Liver (tissue), 9 donors: ENCODE data around the gene IER5. TPM values are rescaled to one million over a fixed set of nuclear protein-coding genes. Genes with fewer than 3 reads are reported as not detected.

ENCODE experiments used
- DNase-seq: peaks from one replicate; pipeline ENCODE4 v3.0.0-alpha.2; 2017; ENCODE audit warnings: low spot score
- H3K27ac ChIP-seq, 2 donors: one replicate each; pipeline ENCODE4 v1.7.0; 2013; ENCODE audit warnings: inconsistent platforms in 2 of 2, low read length in 2 of 2, control low read depth in 1 of 2, low read depth in 1 of 2, mild to moderate bottlenecking in 1 of 2
- H3K27me3 ChIP-seq, 4 donors: one replicate each; pipeline versions ENCODE4 v1.6.1 to v1.7.0; 2013; ENCODE audit warnings: low read length in 3 of 4, inconsistent platforms in 1 of 4, mild to moderate bottlenecking in 1 of 4, moderate library complexity in 1 of 4; ENCODE audit not compliant: control insufficient read depth in 4 of 4, insufficient read depth in 4 of 4
- H3K36me3 ChIP-seq, 4 donors: one replicate each; pipeline versions ENCODE4 v1.6.1 to v1.7.0; 2013; ENCODE audit warnings: low read length in 3 of 4, mild to moderate bottlenecking in 3 of 4, low read depth in 1 of 4, moderate library complexity in 1 of 4; ENCODE audit not compliant: control insufficient read depth in 4 of 4, insufficient read depth in 3 of 4
- H3K4me1 ChIP-seq, 4 donors: one replicate each; pipeline versions ENCODE4 v1.6.1 to v1.7.0; 2013; ENCODE audit warnings: low read length in 3 of 4, mild to moderate bottlenecking in 3 of 4, moderate library complexity in 1 of 4; ENCODE audit not compliant: control insufficient read depth in 4 of 4, insufficient read depth in 4 of 4
- H3K4me3 ChIP-seq, 3 donors: one replicate each; pipeline versions ENCODE4 v1.6.1 to v1.7.0; 2013; ENCODE audit warnings: low read length in 3 of 3, control low read depth in 1 of 3, low read depth in 1 of 3, mild to moderate bottlenecking in 1 of 3
- H3K9ac ChIP-seq, 2 donors: one replicate each; pipeline ENCODE4 v1.7.0; 2013; ENCODE audit warnings: low read length in 2 of 2, mild to moderate bottlenecking in 2 of 2, moderate library complexity in 2 of 2, control low read depth in 1 of 2, low read depth in 1 of 2
- H3K9me3 ChIP-seq, 4 donors: one replicate each; pipeline versions ENCODE4 v1.6.1 to v1.7.0; 2013; ENCODE audit warnings: low read length in 3 of 4; ENCODE audit not compliant: control insufficient read depth in 4 of 4
- ATF3 ChIP-seq: IDR thresholded peaks from 2 replicates; pipeline ENCODE4 v1.6.1; 2016; ENCODE audit warnings: antibody characterized with exemption
- CTCF ChIP-seq: fragments of 150-350 bp; IDR thresholded peaks from 2 replicates; pipeline ENCODE4 v1.5.1; 2017; ENCODE audit warnings: improper control_type of control experiment, low read depth, low read length; ENCODE audit not compliant: missing input control
- FOXA1 ChIP-seq: IDR thresholded peaks from 2 replicates; pipeline ENCODE4 v1.6.1; 2016; ENCODE audit warnings: antibody characterized with exemption
- FOXA2 ChIP-seq: IDR thresholded peaks from 2 replicates; pipeline ENCODE4 v1.6.1; 2016; ENCODE audit warnings: antibody characterized with exemption
- GABPA ChIP-seq, 2 donors: IDR thresholded peaks in 1 of 2; conservative IDR thresholded peaks in 1 of 2; 2 replicates each; pipeline ENCODE4 v1.6.1; 2016; ENCODE audit warnings: antibody characterized with exemption in 2 of 2, mild to moderate bottlenecking in 1 of 2, moderate library complexity in 1 of 2
- HNF4A ChIP-seq, 2 donors: conservative IDR thresholded peaks; 2 replicates each; pipeline ENCODE4 v1.6.1; 2016; ENCODE audit warnings: antibody characterized with exemption in 2 of 2, mild to moderate bottlenecking in 2 of 2
- HNF4G ChIP-seq: IDR thresholded peaks from 2 replicates; pipeline ENCODE4 v1.6.1; 2016; ENCODE audit warnings: antibody characterized with exemption
- JUND ChIP-seq, 2 donors: IDR thresholded peaks; 2 replicates each; pipeline ENCODE4 v1.6.1; 2016; ENCODE audit warnings: antibody characterized with exemption in 2 of 2
- MAX ChIP-seq: IDR thresholded peaks from 2 replicates; pipeline ENCODE4 v1.6.1; 2016; ENCODE audit warnings: antibody characterized with exemption
- NR2F2 ChIP-seq: IDR thresholded peaks from 2 replicates; pipeline ENCODE4 v1.6.1; 2016; ENCODE audit warnings: antibody characterized with exemption
- RAD21 ChIP-seq, 2 donors: IDR thresholded peaks; 2 replicates each; pipeline ENCODE4 v1.6.1; 2016; ENCODE audit warnings: antibody characterized with exemption in 2 of 2, mild to moderate bottlenecking in 2 of 2
- RXRA ChIP-seq, 2 donors: IDR thresholded peaks; 2 replicates each; pipeline ENCODE4 v1.6.1; 2017 to 2018; ENCODE audit warnings: antibody characterized with exemption in 2 of 2, mild to moderate bottlenecking in 1 of 2
- TAF1 ChIP-seq: conservative IDR thresholded peaks from 2 replicates; pipeline ENCODE4 v1.6.1; 2016; ENCODE audit warnings: antibody characterized with exemption, mild to moderate bottlenecking
- YY1 ChIP-seq: IDR thresholded peaks from 2 replicates; pipeline ENCODE4 v1.6.1; 2016; ENCODE audit warnings: antibody characterized with exemption, mild to moderate bottlenecking
- ZBTB33 ChIP-seq: IDR thresholded peaks from 2 replicates; pipeline ENCODE4 v1.6.1; 2016; ENCODE audit warnings: antibody characterized with exemption
- WGBS: extraction: QIAGEN DNeasy Blood & Tissue Kit; methylation state at CpG from one replicate; pipeline ENCODE4 v1.1.7; 2013; 5-methylcytosine and 5-hydroxymethylcytosine counted together
- polyA plus RNA-seq, 2 donors: library from polyadenylated mRNA; stranded (reverse) in 1 of 2; unstranded in 1 of 2; fragments of 200-250 nt in 1 of 2; fragments of >200 nt in 1 of 2; fragmentation: Nextera tagmentation in 1 of 2; extraction: Ambion mirVana in 1 of 2; gene quantifications; one replicate each; pipeline versions ENCODE4 v1.2.1 to v1.2.3, GENCODE V29; 2013 to 2015
- total RNA-seq, 2 donors: library from RNA; depleted of rRNA; stranded (reverse); fragments of >200 nt; gene quantifications; one replicate each; pipeline ENCODE4 v1.2.3, GENCODE V29; 2014
- donor health status: healthy.
- donor health status: healthy.
- donor health status: healthy.
- donor health status: healthy.
- donor health status: healthy.

IER5 gene
- total and polyA plus RNA-seq, 4 donors: 0.56 to 8.4 (median 2.4) TPM

GRCh38 chr1:181095763-181096184 is 7.3 kb downstream of the IER5 start:
- Histone ChIP-seq H3K4me3 (no peak overlapping the region), H3K36me3 (no peaks in the 10 kb centered on the region), H3K27ac (no peak overlapping the region), H3K4me1 (peaks cover 0 to 18% (median 8%) of the 10 kb centered on the region in 4 donors), H3K9ac (no peak overlapping the region), H3K27me3 (no peaks in the 10 kb centered on the region), H3K9me3 (no peaks in the 10 kb centered on the region)
- no peak for DNase-seq
- TF ChIP-seq CTCF: no peak
- TF ChIP-seq HNF4G: no peak
- TF ChIP-seq FOXA2: no peak
- TF ChIP-seq GABPA (IDR thresholded peaks at IDR 0.05 in 1 of 2, conservative IDR thresholded peaks at IDR 0.05 in 1 of 2): no peak
- no peak for TF ChIP-seq ZBTB33
- TF ChIP-seq TAF1: no peak
- 85% methylated on average over 5 of the region's 5 CpGs for WGBS

GRCh38 chr1:181097242-181097641 is 8.7 kb downstream of the IER5 start:
- H3K9ac ChIP-seq: no peak overlapping the region
- H3K36me3 ChIP-seq: no peaks in the 10 kb centered on the region
- no peaks in the 10 kb centered on the region for H3K9me3 ChIP-seq
- H3K4me1 ChIP-seq: peaks cover 0 to 9% (median 6%) of the 10 kb centered on the region in 4 donors
- no peaks in the 10 kb centered on the region for H3K27me3 ChIP-seq
- H3K27ac ChIP-seq: no peak overlapping the region
- DNase-seq: no peak
- WGBS: 92% methylated on average over 7 of the region's 7 CpGs
- H3K4me3 ChIP-seq: no peak overlapping the region
- TF ChIP-seq ATF3: no peak
- no peak for TF ChIP-seq MAX
- TF ChIP-seq RXRA (IDR thresholded peaks at IDR 0.05): no peak
- no peak for TF ChIP-seq HNF4G

GRCh38 chr1:181099152-181100014 is 10.9 kb downstream of the IER5 start:
- no peaks in the 10 kb centered on the region for H3K27me3 ChIP-seq
- WGBS: 55% methylated on average over 11 of the region's 11 CpGs
- H3K4me3 ChIP-seq: no peak overlapping the region
- no peak overlapping the region for H3K9ac ChIP-seq
- TF ChIP-seq HNF4A (conservative IDR thresholded peaks at IDR 0.05): no peak
- TF ChIP-seq FOXA1: no peak
- no peak for TF ChIP-seq FOXA2
- no peak for TF ChIP-seq TAF1
- TF ChIP-seq ZBTB33: no peak
- TF ChIP-seq ATF3: no peak
- no peak for TF ChIP-seq NR2F2
- TF ChIP-seq JUND (IDR thresholded peaks at IDR 0.05): no peak
- TF ChIP-seq YY1: no peak
- no peak for TF ChIP-seq CTCF
- no peak for TF ChIP-seq HNF4G
- TF ChIP-seq RAD21 (IDR thresholded peaks at IDR 0.05): no peak
- no peak for TF ChIP-seq RXRA (IDR thresholded peaks at IDR 0.05)
- no peak for DNase-seq
- no peaks in the 10 kb centered on the region for H3K36me3 ChIP-seq
- H3K27ac ChIP-seq: no peak overlapping the region
- peaks cover 0 to 3% (median 2%) of the 10 kb centered on the region in 4 donors for H3K4me1 ChIP-seq
- no peaks in the 10 kb centered on the region for H3K9me3 ChIP-seq
